ENCODE measurements around the gene TPRG1L.
A peak's percentile ranks its signal among the peaks of the same experiment; 100 is the strongest.

Gene TPRG1L

GRCh38 chr1:3663999-3664699 is 39.3 kb downstream of the TPRG1L start:
- no peak overlapping the region for H3K4me3 ChIP-seq (ENCODE audit: low read depth, low read length)
- peaks cover 10% of the 10 kb centered on the region for H3K4me1 ChIP-seq
- H3K27me3 ChIP-seq = no peaks in the 10 kb centered on the region
- no peak for DNase-seq
- H3K36me3 ChIP-seq = no peaks in the 10 kb centered on the region
- TF ChIP-seq CTCF (IDR thresholded peaks at IDR 0.05; ENCODE audit: low read depth, low read length) = no peak
- H3K9me3 ChIP-seq = no peaks in the 10 kb centered on the region

GRCh38 chr1:3664700-3665375 is 40.0 kb downstream of the TPRG1L start:
- Histone ChIP-seq H3K36me3 (no peaks in the 10 kb centered on the region), H3K4me3 (ENCODE audit: low read depth, low read length) (no peak overlapping the region), H3K27me3 (no peaks in the 10 kb centered on the region), H3K4me1 (peaks cover 17% of the 10 kb centered on the region), H3K9me3 (no peaks in the 10 kb centered on the region)
- no peak for DNase-seq
- TF ChIP-seq CTCF (IDR thresholded peaks at IDR 0.05; ENCODE audit: low read depth, low read length) = no peak

- TF ChIP-seq CTCF (IDR thresholded peaks at IDR 0.05; ENCODE audit: low read depth, low read length) = no peak
These were observed 43.3 kb downstream of the TPRG1L start for GRCh38 chr1:3668148-3668547.

GRCh38 chr1:3668585-3669300 is 43.9 kb downstream of the TPRG1L start:
- no peaks in the 10 kb centered on the region for H3K27me3 ChIP-seq
- DNase-seq = peak; percentile 91
- TF ChIP-seq CTCF (IDR thresholded peaks at IDR 0.05; ENCODE audit: low read depth, low read length) = no peak
- H3K9me3 ChIP-seq = no peaks in the 10 kb centered on the region
- H3K4me3 ChIP-seq (ENCODE audit: low read depth, low read length) = peak overlapping the region; percentile 28
- peaks cover 28% of the 10 kb centered on the region for H3K4me1 ChIP-seq
- H3K36me3 ChIP-seq = no peaks in the 10 kb centered on the region

More at GRCh38 chr1:3668148-3668547, 43.3 kb downstream of the TPRG1L start:
- DNase-seq = no peak
- Histone ChIP-seq H3K9me3 (no peaks in the 10 kb centered on the region), H3K27me3 (no peaks in the 10 kb centered on the region), H3K4me1 (peaks cover 28% of the 10 kb centered on the region), H3K4me3 (ENCODE audit: low read depth, low read length) (no peak overlapping the region), H3K36me3 (no peaks in the 10 kb centered on the region)

- Histone ChIP-seq H3K4me1 (peaks cover 28% of the 10 kb centered on the region), H3K27me3 (no peaks in the 10 kb centered on the region), H3K9me3 (no peaks in the 10 kb centered on the region), H3K4me3 (ENCODE audit: low read depth, low read length) (no peak overlapping the region), H3K36me3 (no peaks in the 10 kb centered on the region)
- TF ChIP-seq CTCF (IDR thresholded peaks at IDR 0.05; ENCODE audit: low read depth, low read length) = no peak
- no peak for DNase-seq
These were observed 44.6 kb downstream of the TPRG1L start for GRCh38 chr1:3669421-3669821.
